Ishikawa (cell line): ENCODE data around the gene IL1RL1.

Experiments used
- CEBPB ChIP-seq: IDR thresholded peaks from 2 replicates; pipeline ENCODE4 v1.6.1; 2012
- CREB1 ChIP-seq: IDR thresholded peaks from 2 replicates; pipeline ENCODE4 v1.6.1; 2012; ENCODE audit warnings: low read depth
- EGR1 ChIP-seq: IDR thresholded peaks from 2 replicates; pipeline ENCODE4 v1.6.1; 2012
- EP300 ChIP-seq: IDR thresholded peaks from 2 replicates; pipeline ENCODE4 v1.6.1; 2012; ENCODE audit warnings: borderline replicate concordance
- FOXM1 ChIP-seq: IDR thresholded peaks from 2 replicates; pipeline ENCODE4 v1.6.1; 2012; ENCODE audit warnings: low read depth, borderline replicate concordance
- NFIC ChIP-seq: IDR thresholded peaks from 2 replicates; pipeline ENCODE4 v1.6.1; 2012
- RAD21 ChIP-seq: IDR thresholded peaks from 2 replicates; pipeline ENCODE4 v1.6.1; 2012; ENCODE audit warnings: low read depth
- TAF1 ChIP-seq: IDR thresholded peaks from 2 replicates; pipeline ENCODE4 v1.6.1; 2012; ENCODE audit warnings: low read depth, mild to moderate bottlenecking
- TCF12 ChIP-seq: IDR thresholded peaks from 2 replicates; pipeline ENCODE4 v1.6.1; 2012; ENCODE audit warnings: low read depth
- TEAD4 ChIP-seq: IDR thresholded peaks from 2 replicates; pipeline ENCODE4 v1.6.1; 2012
- YY1 ChIP-seq: IDR thresholded peaks from 2 replicates; pipeline ENCODE4 v1.6.1; 2012; ENCODE audit warnings: low read depth
- ZBTB7A ChIP-seq: IDR thresholded peaks from 2 replicates; pipeline ENCODE4 v1.6.1; 2012; ENCODE audit warnings: low read depth
- TF ChIP-seq, protein P1 (sequence below): IDR thresholded peaks from 2 replicates; pipeline ENCODE4 v1.6.1; 2012
- TF ChIP-seq, protein P2 (sequence below): IDR thresholded peaks from 2 replicates; pipeline ENCODE4 v1.6.1; 2012
- TF ChIP-seq, protein P3 (sequence below): IDR thresholded peaks from 2 replicates; pipeline ENCODE4 v1.6.1; 2012; ENCODE audit warnings: low read depth, mild to moderate bottlenecking

IL1RL1 gene

DNA sequence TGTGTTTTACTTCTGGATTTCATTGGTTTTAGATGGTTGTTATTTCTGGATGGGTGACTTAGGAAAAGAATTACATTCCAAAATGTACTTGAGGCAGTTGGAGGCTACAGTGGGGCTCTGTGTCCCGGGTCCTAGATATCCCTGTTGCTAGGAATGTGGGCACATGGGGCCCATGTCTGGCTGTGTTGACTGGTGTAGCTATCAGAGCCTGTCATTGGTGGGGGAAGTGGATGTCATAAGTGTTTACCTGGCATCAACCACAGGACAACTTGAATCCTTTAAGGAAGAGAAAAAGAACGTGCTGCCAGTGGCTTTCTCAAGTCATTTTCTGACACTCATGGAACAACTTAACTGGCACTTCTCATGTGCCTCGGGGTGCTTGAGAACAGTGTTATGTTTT, 74.6 kb downstream of the IL1RL1 start:
- no peak for TF ChIP-seq CEBPB
- no peak for TF ChIP-seq CREB1
- no peak for TF ChIP-seq TEAD4
- TF ChIP-seq YY1 = no peak
- no peak for TF ChIP-seq NFIC
- TF ChIP-seq, protein P1, sequence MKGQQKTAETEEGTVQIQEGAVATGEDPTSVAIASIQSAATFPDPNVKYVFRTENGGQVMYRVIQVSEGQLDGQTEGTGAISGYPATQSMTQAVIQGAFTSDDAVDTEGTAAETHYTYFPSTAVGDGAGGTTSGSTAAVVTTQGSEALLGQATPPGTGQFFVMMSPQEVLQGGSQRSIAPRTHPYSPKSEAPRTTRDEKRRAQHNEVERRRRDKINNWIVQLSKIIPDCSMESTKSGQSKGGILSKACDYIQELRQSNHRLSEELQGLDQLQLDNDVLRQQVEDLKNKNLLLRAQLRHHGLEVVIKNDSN = no peak
- TF ChIP-seq EP300 = no peak

DNA sequence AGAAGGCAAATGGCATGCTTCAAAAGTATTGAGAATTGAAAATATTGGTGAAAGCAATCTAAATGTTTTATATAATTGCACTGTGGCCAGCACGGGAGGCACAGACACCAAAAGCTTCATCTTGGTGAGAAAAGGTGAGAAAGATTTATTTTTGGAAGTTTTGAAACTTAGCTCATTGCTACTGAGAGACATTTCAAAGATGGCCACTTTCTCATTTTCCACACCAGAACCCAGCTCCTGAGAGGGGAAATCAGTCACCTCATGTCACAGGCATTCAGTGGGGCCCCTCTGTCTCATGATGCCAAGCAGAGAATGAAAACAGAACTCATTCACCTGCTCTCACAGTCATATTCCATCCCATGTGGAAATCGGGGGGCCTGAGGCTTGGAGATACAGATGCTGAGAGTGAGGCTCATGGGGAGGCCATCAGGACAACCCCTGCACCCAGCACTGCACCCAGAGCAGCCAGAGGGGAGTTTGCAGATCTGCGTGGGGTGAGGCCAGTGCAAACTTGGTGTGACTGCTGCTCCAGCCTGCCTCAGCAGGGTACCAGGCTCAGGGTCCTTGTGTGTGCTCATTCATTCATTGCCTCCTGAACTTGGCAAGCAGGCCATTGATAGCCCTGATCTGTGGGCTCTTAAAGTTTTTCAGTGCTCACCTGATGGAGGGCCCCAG, 75.6 kb downstream of the IL1RL1 start:
- TF ChIP-seq, protein P2, sequence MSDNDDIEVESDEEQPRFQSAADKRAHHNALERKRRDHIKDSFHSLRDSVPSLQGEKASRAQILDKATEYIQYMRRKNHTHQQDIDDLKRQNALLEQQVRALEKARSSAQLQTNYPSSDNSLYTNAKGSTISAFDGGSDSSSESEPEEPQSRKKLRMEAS = no peak
- TF ChIP-seq YY1 = no peak
- TF ChIP-seq RAD21 = no peak
- TF ChIP-seq, protein P1 = no peak
- TF ChIP-seq, protein P3, sequence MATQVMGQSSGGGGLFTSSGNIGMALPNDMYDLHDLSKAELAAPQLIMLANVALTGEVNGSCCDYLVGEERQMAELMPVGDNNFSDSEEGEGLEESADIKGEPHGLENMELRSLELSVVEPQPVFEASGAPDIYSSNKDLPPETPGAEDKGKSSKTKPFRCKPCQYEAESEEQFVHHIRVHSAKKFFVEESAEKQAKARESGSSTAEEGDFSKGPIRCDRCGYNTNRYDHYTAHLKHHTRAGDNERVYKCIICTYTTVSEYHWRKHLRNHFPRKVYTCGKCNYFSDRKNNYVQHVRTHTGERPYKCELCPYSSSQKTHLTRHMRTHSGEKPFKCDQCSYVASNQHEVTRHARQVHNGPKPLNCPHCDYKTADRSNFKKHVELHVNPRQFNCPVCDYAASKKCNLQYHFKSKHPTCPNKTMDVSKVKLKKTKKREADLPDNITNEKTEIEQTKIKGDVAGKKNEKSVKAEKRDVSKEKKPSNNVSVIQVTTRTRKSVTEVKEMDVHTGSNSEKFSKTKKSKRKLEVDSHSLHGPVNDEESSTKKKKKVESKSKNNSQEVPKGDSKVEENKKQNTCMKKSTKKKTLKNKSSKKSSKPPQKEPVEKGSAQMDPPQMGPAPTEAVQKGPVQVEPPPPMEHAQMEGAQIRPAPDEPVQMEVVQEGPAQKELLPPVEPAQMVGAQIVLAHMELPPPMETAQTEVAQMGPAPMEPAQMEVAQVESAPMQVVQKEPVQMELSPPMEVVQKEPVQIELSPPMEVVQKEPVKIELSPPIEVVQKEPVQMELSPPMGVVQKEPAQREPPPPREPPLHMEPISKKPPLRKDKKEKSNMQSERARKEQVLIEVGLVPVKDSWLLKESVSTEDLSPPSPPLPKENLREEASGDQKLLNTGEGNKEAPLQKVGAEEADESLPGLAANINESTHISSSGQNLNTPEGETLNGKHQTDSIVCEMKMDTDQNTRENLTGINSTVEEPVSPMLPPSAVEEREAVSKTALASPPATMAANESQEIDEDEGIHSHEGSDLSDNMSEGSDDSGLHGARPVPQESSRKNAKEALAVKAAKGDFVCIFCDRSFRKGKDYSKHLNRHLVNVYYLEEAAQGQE = no peak
- TF ChIP-seq CEBPB = no peak
- no peak for TF ChIP-seq FOXM1

DNA sequence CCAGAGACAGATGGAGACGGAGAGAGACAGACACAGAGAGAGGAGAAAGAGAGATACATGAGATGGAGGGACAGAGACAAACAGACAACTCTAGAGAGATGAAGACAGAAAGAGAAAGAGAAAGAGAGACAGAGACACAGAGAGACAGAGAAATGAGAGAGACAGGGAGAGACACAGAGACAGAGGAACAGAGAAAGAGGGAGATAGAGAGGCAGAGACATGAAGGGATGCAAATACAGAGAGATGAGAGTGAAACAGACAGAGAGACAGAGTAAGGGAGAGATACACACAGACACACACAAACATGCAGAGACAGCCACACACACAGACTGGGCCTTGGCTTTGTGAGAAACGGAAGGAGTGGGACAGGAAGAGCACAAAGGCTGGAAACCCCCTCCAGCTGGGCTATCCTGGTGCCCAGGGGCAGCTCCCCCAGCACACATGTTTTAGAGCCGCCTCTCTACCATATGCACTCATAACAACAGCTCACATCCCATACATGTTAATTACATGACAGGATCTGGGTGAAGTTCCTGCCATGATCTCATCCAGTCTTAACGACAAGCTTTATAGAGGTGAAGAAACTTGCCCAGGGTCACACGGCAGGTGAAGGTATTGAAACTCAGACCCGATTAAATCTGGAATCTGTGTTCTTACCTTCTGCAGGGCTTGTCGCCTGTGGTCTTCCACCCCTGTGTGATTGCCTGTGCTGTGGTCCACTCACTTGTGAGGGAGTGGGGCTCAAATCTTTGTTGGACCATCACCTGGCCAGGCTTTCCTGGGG, 76.6 kb downstream of the IL1RL1 start:
- TF ChIP-seq FOXM1 (no peak), CEBPB (no peak)

DNA sequence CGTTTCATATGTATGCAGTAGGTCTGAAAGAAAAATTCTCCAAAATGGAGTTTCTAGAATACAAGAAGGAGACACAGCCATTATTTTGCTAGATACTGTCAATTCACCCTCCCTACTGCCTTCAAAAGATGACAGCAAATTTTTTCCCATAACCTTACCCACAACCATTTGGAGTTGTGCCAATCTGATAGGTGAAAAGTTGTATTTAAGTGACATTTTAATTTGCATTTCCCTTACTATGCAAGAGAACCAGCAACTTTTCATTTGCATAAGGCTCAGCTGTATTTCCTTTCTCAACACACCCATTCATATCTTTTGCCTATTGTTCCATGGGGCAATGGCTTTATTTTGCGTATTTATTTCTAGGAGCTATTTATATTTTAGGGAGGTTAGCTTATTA, 80.2 kb downstream of the IL1RL1 start:
- TF ChIP-seq, protein P3 = no peak
- TF ChIP-seq, protein P1 = no peak
- TF ChIP-seq ZBTB7A (no peak), TCF12 (no peak), EP300 (no peak), EGR1 (no peak), RAD21 (no peak), CEBPB (no peak), TEAD4 (no peak), TAF1 (no peak), FOXM1 (no peak), NFIC (no peak), CREB1 (no peak), YY1 (no peak)
- TF ChIP-seq, protein P2 = no peak

DNA sequence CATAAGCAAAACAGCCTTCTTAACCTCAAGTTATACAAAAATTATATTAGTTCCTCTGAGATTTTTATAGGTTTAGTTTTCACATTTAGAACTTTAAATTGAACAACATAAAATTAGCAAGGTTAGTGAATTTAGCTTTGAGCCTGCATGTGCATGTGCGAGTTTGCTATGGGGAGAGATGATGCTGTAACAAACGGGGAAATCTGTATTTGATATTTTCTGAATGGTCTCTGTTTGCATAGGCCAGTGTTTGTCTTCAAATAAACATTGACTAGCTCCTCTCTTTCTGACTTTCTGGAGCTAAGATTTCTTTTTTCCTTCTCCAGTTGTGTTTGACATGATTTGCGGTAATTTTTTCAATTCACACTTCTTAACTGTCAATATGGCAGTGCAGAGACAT, 80.7 kb downstream of the IL1RL1 start:
- TF ChIP-seq, protein P3 = no peak
- TF ChIP-seq, protein P2 = no peak
- TF ChIP-seq YY1 = no peak
- TF ChIP-seq NFIC = no peak
- TF ChIP-seq, protein P1 = no peak
- no peak for TF ChIP-seq CREB1
- TF ChIP-seq FOXM1 = no peak
- TF ChIP-seq RAD21 = no peak
- no peak for TF ChIP-seq ZBTB7A
- TF ChIP-seq EP300 = no peak
- TF ChIP-seq TAF1 = no peak
- no peak for TF ChIP-seq CEBPB
- TF ChIP-seq EGR1 = no peak
- TF ChIP-seq TEAD4 = no peak
- TF ChIP-seq TCF12 = no peak
